Stromal cell of bone marrow (primary cell): ENCODE results near the gene MRNIP.
A peak's percentile ranks its signal among the peaks of the same experiment; 100 is the strongest.

ENCODE experiments used
- DNase-seq: peaks from one replicate; pipeline ENCODE4 v3.0.0-alpha.2; 2012; ENCODE audit warnings: low read depth

MRNIP gene

GRCh38 chr5:179858586-179859427, at the start of gene MRNIP:
Gene MRNIP (minus strand): TSS chr5:179858817. CDS start chr5:179858796, 21 bp downstream.
- peak; percentile 91 for DNase-seq

- DNase-seq = peak; percentile 39
Measured at GRCh38 chr5:179907556-179908324, 49.1 kb upstream of the MRNIP start, which contains the start of gene TBC1D9B. Gene TBC1D9B (minus strand): TSS chr5:179907897. CDS start chr5:179907821, 76 bp downstream.

GRCh38 chr5:179906795-179907555, 48.4 kb upstream of the MRNIP start:
- DNase-seq = peak; percentile 7

- no peak for DNase-seq
Measured at GRCh38 chr5:179906294-179906794, 47.7 kb upstream of the MRNIP start.

GRCh38 chr5:179905161-179905560, 46.5 kb upstream of the MRNIP start:
- DNase-seq = no peak

GRCh38 chr5:179904463-179905160, 46.0 kb upstream of the MRNIP start:
- no peak for DNase-seq

GRCh38 chr5:179902763-179903158, 44.1 kb upstream of the MRNIP start:
- DNase-seq = no peak

- DNase-seq = no peak
Measured at GRCh38 chr5:179901915-179902762, 43.5 kb upstream of the MRNIP start.

GRCh38 chr5:179901462-179901861, 42.8 kb upstream of the MRNIP start:
- DNase-seq = no peak

- no peak for DNase-seq
Measured at GRCh38 chr5:179900711-179901110, 42.1 kb upstream of the MRNIP start.

- no peak for DNase-seq
Measured at GRCh38 chr5:179900206-179900605, 41.6 kb upstream of the MRNIP start.

GRCh38 chr5:179895861-179896260, 37.2 kb upstream of the MRNIP start:
- DNase-seq = no peak

GRCh38 chr5:179893958-179894895, 35.6 kb upstream of the MRNIP start:
- DNase-seq = no peak

- DNase-seq = no peak
Measured at GRCh38 chr5:179893076-179893957, 34.7 kb upstream of the MRNIP start.

- DNase-seq = no peak
Measured at GRCh38 chr5:179892255-179892654, 33.6 kb upstream of the MRNIP start.

GRCh38 chr5:179890751-179891682, 32.4 kb upstream of the MRNIP start:
- DNase-seq = no peak

- DNase-seq = no peak
Measured at GRCh38 chr5:179889885-179890284, 31.3 kb upstream of the MRNIP start.
